Body of pancreas (tissue), 4 donors: ENCODE measurements around the gene SLC16A9.

Experiments used
- POLR2A ChIP-seq, 3 donors: fragments of 450-650 bp; IDR thresholded peaks; one replicate each; pipeline ENCODE4 v1.6.1; 2016; ENCODE audit warnings: antibody characterized with exemption in 3 of 3, mild to moderate bottlenecking in 2 of 3
- TF ChIP-seq, protein P1 (sequence below), 7 experiments: fragments of 450-650 bp in 4 of 7; fragments of 200-600 bp in 3 of 7; sonication (generic) in 3 of 7; IDR thresholded peaks; one replicate each; pipeline ENCODE4 v1.5.1; 2016 to 2019; ENCODE audit warnings: antibody characterized with exemption in 7 of 7

DNA sequence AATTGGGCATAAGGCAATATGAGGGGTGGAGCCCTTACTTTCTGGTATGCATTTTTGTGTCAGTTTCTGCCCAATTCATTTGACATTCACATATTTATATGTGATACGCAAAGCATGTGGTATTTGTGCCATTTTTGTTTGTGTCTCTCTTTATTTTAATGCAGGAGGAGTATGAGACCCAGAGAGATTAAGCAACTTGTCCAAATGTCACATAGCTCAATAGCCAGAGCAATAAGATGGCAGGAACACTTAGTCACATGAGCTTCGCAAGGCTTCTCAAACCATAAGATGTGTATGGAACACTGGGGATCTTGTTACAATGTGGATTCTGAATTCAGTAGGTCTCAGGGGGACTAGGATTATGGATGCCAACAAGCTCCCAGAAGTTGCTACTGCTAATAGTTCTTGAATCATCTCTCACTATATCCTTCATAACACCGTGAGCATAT lies 24.4 kb upstream of the SLC16A9 start:
- TF ChIP-seq, protein P1, sequence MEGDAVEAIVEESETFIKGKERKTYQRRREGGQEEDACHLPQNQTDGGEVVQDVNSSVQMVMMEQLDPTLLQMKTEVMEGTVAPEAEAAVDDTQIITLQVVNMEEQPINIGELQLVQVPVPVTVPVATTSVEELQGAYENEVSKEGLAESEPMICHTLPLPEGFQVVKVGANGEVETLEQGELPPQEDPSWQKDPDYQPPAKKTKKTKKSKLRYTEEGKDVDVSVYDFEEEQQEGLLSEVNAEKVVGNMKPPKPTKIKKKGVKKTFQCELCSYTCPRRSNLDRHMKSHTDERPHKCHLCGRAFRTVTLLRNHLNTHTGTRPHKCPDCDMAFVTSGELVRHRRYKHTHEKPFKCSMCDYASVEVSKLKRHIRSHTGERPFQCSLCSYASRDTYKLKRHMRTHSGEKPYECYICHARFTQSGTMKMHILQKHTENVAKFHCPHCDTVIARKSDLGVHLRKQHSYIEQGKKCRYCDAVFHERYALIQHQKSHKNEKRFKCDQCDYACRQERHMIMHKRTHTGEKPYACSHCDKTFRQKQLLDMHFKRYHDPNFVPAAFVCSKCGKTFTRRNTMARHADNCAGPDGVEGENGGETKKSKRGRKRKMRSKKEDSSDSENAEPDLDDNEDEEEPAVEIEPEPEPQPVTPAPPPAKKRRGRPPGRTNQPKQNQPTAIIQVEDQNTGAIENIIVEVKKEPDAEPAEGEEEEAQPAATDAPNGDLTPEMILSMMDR (IDR thresholded peaks at IDR 0.05) = no peak
- no peak for TF ChIP-seq POLR2A (IDR thresholded peaks at IDR 0.05)
